GM23248 (cell line): ENCODE data around the gene POMGNT1. TPM values are rescaled to one million over a fixed set of nuclear protein-coding genes. Genes with fewer than 3 reads are reported as not detected.

Experiments
- DNase-seq: peaks from one replicate; pipeline ENCODE4 v3.0.0-alpha.2; 2015
- H2AFZ ChIP-seq: fragments of 200-600 bp; sonication (generic); 2 replicates; pipeline ENCODE4 v1.6.1; 2016; ENCODE audit warnings: antibody characterized with exemption
- H3F3A ChIP-seq: fragments of 200-600 bp; sonication (generic); 2 replicates; pipeline ENCODE4 v1.6.1; 2016; ENCODE audit warnings: mild to moderate bottlenecking, antibody characterized with exemption, mixed run types; ENCODE audit not compliant: insufficient read depth
- H3K27ac ChIP-seq: fragments of 200-600 bp; sonication (generic); 2 replicates; pipeline ENCODE4 v1.5.1; 2016; ENCODE audit warnings: mild to moderate bottlenecking
- H3K27me3 ChIP-seq: fragments of 200-600 bp; sonication (generic); replicated peaks from 2 replicates; pipeline ENCODE4 v1.6.1; 2016; ENCODE audit warnings: mild to moderate bottlenecking; ENCODE audit not compliant: insufficient read depth
- H3K36me3 ChIP-seq: fragments of 200-600 bp; sonication (generic); 2 replicates; pipeline ENCODE4 v1.6.1; 2016; ENCODE audit warnings: low read depth, mild to moderate bottlenecking
- H3K4me1 ChIP-seq: fragments of 200-600 bp; sonication (generic); 2 replicates; pipeline ENCODE4 v1.6.1; 2016; ENCODE audit warnings: mild to moderate bottlenecking; ENCODE audit not compliant: insufficient read depth
- H3K4me2 ChIP-seq: fragments of 200-600 bp; sonication (generic); one replicate; pipeline ENCODE4 v1.6.1; 2016; ENCODE audit warnings: mild to moderate bottlenecking; ENCODE audit not compliant: unreplicated experiment
- H3K4me3 ChIP-seq: fragments of 200-600 bp; sonication (generic); 2 replicates; pipeline ENCODE4 v1.5.1; 2016; ENCODE audit warnings: mild to moderate bottlenecking
- H3K79me2 ChIP-seq: fragments of 200-600 bp; sonication (generic); 2 replicates; pipeline ENCODE4 v1.6.1; 2016; ENCODE audit warnings: mild to moderate bottlenecking; ENCODE audit not compliant: insufficient read depth
- H3K9ac ChIP-seq: fragments of 200-600 bp; sonication (generic); 2 replicates; pipeline ENCODE4 v1.6.1; 2016; ENCODE audit warnings: mild to moderate bottlenecking
- H3K9me2 ChIP-seq: fragments of 200-600 bp; sonication (generic); 2 replicates; pipeline ENCODE4 v1.6.1; 2016; ENCODE audit warnings: mixed run types, mild to moderate bottlenecking, moderate library complexity; ENCODE audit not compliant: insufficient read depth
- H3K9me3 ChIP-seq: fragments of 200-600 bp; sonication (generic); one replicate; pipeline ENCODE4 v1.6.1; 2017; ENCODE audit warnings: low read depth
- H4K20me1 ChIP-seq: fragments of 200-600 bp; sonication (generic); 2 replicates; pipeline ENCODE4 v1.6.0; 2016; ENCODE audit not compliant: insufficient read depth
- EZH2 ChIP-seq: fragments of 200-600 bp; sonication (generic); IDR thresholded peaks from 2 replicates; pipeline ENCODE4 v1.6.1; 2018; ENCODE audit warnings: antibody characterized with exemption, mild to moderate bottlenecking; ENCODE audit not compliant: insufficient read depth, poor library complexity, severe bottlenecking
- EZH2phosphoT487 ChIP-seq: fragments of 200-600 bp; sonication (generic); IDR thresholded peaks from 2 replicates; pipeline ENCODE4 v1.6.1; 2018; ENCODE audit warnings: antibody characterized with exemption, moderate library complexity, mild to moderate bottlenecking, low read depth; ENCODE audit not compliant: insufficient read depth
- WGBS, 2 experiments: methylation state at CpG; one replicate each; pipeline ENCODE4 v1.1.6; 2015 to 2017; ENCODE audit warnings: low lambda C conversion rate in 2 of 2, low coverage in 1 of 2; ENCODE audit errors: missing lambda C conversion rate in 2 of 2; 5-methylcytosine and 5-hydroxymethylcytosine counted together
- in situ Hi-C: fragments of 300-500 bp; cut with MboI; formaldehyde crosslinking; loops from 2 replicates; pipeline ENCODE4 v1.15.0; 2020
- polyA plus RNA-seq: library from polyadenylated mRNA; unstranded; fragments of >200 nt; fragmentation: Nextera tagmentation; extraction: Ambion mirVana; gene quantifications from 2 replicates; pipeline ENCODE4 v1.2.1, GENCODE V29; 2016
- total RNA-seq: library from RNA; depleted of rRNA; stranded (reverse); fragments of >200 nt; shearing (Covaris generic); gene quantifications from 2 replicates; pipeline ENCODE4 v1.2.3, GENCODE V29; 2014

POMGNT1 gene
- total and polyA plus RNA-seq, 2 experiments from 2014 or later: 57.6 to 79.1 TPM

DNA sequence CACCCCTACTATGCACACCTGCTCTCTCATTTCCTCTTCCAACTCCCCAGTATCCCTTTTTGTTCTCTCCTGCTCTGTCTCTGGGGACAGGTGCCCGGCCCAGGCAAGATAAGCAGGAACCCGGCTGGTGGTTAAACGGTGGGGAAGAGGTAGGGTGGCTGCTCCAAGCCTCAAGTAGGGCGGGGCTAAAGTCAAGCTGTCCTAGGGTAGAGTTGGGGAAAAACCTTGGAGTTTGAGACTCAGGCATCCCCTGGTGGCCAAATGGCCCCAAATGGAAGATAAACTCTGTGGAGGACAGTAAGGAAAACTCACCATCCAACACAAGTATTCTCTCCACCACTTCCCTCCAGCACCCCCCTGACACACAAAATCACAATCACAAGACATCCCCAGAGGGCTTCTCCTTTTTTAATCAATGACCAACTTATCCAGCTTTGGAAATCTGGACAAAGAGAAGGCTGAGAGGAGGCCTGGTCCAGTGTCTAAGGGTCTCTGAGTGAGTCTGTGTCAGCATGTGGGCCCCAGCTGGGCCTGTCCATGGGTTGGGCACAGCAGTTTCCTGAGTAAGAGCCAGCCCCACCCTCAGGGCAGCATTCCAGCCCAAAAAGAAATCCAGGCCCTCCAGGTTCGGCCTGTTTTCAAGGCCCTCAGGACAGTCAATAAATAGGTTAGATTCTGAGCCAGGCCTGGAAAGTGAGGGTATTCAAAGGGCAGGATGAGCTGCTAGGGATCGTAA, 9.8 kb downstream of the POMGNT1 start:
- Histone ChIP-seq H3K9ac (peak overlapping the region; percentile 48; the same call in 1 of the 2 replicates), H3K27ac (no peak overlapping the region), H3F3A (peaks cover 12% of the 10 kb centered on the region), H3K36me3 (no peaks in the 10 kb centered on the region), H3K9me3 (no peaks in the 10 kb centered on the region), H2AFZ (no peak overlapping the region), H3K79me2 (no peaks in the 10 kb centered on the region), H3K9me2 (no peaks in the 10 kb centered on the region), H3K4me1 (peaks cover 9% of the 10 kb centered on the region), H3K4me3 (no peak overlapping the region), H3K27me3 (no peaks in the 10 kb centered on the region), H4K20me1 (no peaks in the 10 kb centered on the region), H3K4me2 (no peak overlapping the region)
- TF ChIP-seq EZH2phosphoT487 (no peak), EZH2 (no peak)
- in situ Hi-C loops: no loop called here
- peak; percentile 41 for DNase-seq
- WGBS, 2 experiments: 81% methylated on average over 6 of the region's 6 CpGs

DNA sequence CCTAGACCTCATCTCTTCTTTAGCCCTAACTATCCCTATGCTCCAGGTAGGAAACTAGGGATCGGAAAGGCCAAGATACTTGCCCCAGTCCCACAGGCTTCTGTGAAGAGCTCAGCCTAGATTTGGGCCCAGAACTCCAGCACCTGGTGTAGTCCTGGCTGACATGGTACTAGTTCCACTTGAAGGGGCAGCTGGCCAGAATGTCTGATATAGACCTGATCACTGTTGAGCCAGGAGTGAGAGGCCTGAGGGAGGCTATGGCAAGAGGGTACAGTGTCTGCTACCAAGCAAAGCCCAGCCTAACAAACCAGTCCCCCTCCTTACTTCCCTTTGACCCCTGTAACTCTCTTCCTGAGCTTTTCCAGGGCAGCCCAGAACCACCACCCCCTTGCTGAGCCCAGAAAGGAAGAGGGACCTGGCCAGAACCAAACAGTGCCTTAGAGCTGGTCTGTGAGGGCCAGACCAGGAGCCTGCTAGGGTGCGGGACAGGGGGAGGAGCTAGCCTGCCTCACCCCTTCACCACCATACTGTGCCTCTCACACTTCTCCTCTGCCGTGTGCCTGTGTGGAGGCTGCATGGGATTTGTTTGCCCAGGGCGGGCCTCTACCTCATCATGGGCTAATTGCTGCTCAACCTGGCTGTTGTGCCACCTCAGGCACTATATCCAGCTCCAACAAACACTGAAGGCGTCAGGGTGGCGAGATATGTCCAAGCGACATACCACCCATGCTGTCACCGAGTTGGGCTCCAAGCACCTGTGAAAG, 10.9 kb downstream of the POMGNT1 start:
- Histone ChIP-seq H3K9ac (no peak overlapping the region), H2AFZ (no peak overlapping the region), H3K9me3 (no peaks in the 10 kb centered on the region), H3K27me3 (no peaks in the 10 kb centered on the region), H3K4me2 (no peak overlapping the region), H3K4me1 (peaks cover 18% of the 10 kb centered on the region), H4K20me1 (no peaks in the 10 kb centered on the region), H3F3A (peaks cover 14% of the 10 kb centered on the region), H3K79me2 (no peaks in the 10 kb centered on the region), H3K9me2 (no peaks in the 10 kb centered on the region), H3K27ac (no peak overlapping the region), H3K4me3 (no peak overlapping the region), H3K36me3 (no peaks in the 10 kb centered on the region)
- WGBS, 2 experiments: 89 to 90% methylated on average over 8 of the region's 8 CpGs
- TF ChIP-seq EZH2phosphoT487 (no peak), EZH2 (no peak)
- DNase-seq: no peak
- in situ Hi-C loops: no loop called here

DNA sequence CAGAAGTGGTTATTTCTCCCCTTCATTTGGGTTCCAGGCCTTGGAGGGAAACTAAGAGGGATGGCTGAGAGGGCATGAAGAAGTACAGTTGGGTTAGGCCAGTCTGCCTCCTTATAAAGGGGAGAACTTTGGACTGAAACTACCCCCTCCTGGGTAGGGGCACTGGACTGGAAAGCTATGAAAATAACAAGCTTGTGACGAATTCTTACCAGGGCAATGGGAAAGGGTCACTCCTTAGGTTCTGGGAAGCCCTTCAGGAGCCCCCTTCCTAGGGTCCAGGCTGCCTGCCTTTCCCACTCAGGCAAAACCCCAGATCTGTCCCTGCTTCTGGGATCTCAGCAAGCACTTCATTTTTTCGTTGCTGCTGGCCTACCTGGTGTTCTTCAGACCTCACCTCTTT, 12.2 kb downstream of the POMGNT1 start:
- no peak for TF ChIP-seq EZH2phosphoT487
- no peak for TF ChIP-seq EZH2
- H3K4me3 ChIP-seq: no peak overlapping the region
- DNase-seq: no peak
- no peaks in the 10 kb centered on the region for H3K27me3 ChIP-seq
- peaks cover 28% of the 10 kb centered on the region for H3K4me1 ChIP-seq
- H3K9me2 ChIP-seq: no peaks in the 10 kb centered on the region
- in situ Hi-C loops: no loop called here
- H3K36me3 ChIP-seq: no peaks in the 10 kb centered on the region
- 65 to 70% methylated on average over 2 of the region's 2 CpGs for WGBS, 2 experiments
- H3F3A ChIP-seq: peaks cover 14% of the 10 kb centered on the region
- no peak overlapping the region for H3K27ac ChIP-seq
- no peak overlapping the region for H3K4me2 ChIP-seq
- H3K79me2 ChIP-seq: no peaks in the 10 kb centered on the region
- H3K9me3 ChIP-seq: no peaks in the 10 kb centered on the region
- H4K20me1 ChIP-seq: no peaks in the 10 kb centered on the region
- no peak overlapping the region for H3K9ac ChIP-seq
- no peak overlapping the region for H2AFZ ChIP-seq

DNA sequence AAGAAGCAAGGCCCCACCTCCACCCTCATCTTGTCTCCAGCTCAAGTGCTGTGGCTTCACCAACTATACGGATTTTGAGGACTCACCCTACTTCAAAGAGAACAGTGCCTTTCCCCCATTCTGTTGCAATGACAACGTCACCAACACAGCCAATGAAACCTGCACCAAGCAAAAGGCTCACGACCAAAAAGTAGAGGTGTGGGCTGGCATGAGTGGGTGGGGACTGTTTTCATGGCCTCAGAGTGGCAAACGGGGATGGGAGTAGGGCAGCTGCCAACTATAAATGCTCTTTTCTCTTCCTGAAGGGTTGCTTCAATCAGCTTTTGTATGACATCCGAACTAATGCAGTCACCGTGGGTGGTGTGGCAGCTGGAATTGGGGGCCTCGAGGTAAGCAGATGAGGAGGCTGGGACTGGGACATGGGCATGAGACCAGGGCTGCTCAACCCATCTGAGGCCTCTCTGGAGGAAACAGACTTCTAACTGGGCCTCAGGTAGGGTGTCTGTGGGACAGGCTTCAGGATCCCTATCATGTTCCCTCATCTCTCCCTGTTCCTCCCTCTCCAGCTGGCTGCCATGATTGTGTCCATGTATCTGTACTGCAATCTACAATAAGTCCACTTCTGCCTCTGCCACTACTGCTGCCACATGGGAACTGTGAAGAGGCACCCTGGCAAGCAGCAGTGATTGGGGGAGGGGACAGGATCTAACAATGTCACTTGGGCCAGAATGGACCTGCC, 13.1 kb downstream of the POMGNT1 start:
- Histone ChIP-seq H3K9me2 (no peaks in the 10 kb centered on the region), H3K4me3 (no peak overlapping the region), H3K27me3 (no peaks in the 10 kb centered on the region), H2AFZ (no peak overlapping the region), H3K36me3 (no peaks in the 10 kb centered on the region), H3K9ac (no peak overlapping the region), H3K4me1 (peaks cover 28% of the 10 kb centered on the region), H3F3A (peaks cover 14% of the 10 kb centered on the region), H3K27ac (no peak overlapping the region), H3K79me2 (no peaks in the 10 kb centered on the region), H3K9me3 (no peaks in the 10 kb centered on the region), H4K20me1 (no peaks in the 10 kb centered on the region), H3K4me2 (no peak overlapping the region)
- no peak for DNase-seq
- WGBS, 2 experiments: 62 to 66% methylated on average over 7 of the region's 7 CpGs
- TF ChIP-seq EZH2: no peak
- no peak for TF ChIP-seq EZH2phosphoT487
- in situ Hi-C loops: no loop called here
